Measurements from ENCODE around the gene LRRC2.

LRRC2 gene

DNA sequence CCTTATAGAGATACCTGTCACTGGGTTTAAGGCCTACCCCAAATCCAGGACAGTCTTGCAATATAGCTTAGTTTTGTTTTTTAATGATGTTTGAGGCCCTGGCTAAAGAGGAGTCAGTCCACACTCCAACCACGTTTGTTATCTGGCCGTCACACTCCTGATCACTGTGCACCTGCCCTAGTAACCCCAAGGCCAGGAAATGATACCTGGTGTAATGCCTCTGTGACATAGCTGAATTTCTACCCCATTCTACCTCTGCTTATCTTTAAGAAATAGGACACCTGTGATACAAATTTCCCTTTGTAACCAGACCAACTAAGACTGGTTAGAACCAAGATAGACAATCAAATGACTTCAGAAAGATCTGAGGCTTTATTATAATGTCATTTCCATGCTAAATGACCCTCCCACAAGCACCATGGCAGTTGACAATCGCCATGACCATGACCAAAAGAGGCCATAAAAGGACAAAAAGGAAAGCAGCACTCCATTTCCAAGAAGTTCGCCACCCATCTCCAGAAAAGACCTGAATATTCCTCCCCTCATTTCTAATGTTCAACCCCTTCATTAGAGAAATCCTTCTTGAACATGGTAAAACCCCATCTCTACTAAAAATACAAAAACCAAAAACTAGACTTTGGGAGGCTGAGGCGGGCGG lies 73.1 kb downstream of the LRRC2 start:
- no peak for DNase-seq

DNA sequence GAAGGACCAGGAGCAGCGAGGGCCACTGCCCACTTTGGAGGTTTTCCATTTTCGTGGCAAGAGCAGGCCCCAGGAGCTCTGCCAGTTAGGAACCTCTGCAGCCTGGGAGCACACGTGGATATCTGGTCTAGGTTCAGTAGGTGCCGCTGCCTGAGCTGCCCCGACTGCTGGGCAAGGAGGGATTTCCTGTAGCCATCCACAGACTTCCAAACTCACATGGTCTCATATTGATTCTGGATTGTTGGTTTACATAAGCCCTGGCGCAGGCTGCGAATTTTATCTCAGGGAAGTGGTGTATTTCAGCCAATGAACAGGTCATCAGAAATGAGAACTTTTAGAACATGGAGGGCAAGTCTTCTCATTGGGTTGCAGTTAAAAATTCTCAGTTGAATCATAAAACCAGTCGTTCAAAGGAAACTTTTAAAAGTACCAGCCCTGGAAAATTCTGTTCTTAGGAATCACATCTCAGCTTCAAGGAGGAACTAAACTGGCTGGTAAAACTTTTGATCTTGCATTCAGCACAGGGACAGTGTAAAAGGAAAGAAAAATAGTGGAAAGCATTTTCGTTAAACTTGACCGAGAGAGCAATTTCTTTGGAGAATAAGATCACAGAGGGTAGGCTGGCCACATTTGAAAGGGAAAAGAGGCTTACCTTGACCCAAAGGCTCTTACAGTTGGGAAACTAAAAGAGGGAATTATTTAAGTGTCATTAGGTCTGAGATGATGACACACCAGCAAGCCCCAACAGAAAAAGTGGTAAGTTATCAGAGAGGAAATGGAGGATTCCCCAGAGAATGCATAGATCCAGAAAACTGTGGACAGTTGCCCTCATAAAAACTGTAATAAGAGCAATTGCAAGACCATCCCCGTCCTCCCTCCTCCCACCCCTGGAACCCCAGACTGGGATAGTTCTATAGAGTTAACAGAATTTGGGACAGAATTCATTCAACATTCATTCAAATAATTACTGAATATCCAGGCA lies 74.7 kb downstream of the LRRC2 start:
- DNase-seq, result no peak

DNA sequence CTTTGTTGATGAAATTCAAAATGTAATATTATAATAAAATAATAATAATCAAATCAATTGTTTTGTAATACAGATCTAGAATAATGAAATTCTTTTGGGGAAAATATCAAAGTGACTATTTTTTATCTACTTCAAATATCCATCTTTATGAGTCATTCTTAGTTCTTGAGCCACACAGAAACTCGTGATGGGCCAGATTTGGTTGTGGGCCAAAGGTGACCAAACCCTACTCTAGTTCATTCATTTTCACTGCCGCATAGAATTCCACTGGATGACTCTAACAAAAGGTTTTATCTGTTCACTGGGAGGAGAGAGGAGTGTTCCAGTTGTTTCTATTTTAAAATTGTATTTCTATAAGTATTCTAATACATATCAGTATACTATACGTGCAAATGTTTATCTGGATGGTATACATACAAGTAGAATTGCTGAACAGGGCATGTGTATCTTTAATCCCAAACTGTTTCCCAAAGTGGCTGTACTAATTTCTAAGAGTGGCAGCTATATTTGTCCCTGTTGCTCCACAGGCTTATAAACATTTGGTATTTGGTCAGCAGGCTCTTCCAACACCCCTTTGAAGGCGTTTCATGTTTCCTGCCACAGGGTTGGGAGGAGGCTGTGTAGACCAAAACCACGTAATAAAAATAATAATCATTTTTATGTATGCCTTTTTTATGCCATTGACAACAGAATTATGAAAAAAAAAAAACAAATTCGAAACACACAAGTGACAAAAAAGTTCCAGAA lies 75.6 kb downstream of the LRRC2 start:
- no peak for DNase-seq

DNA sequence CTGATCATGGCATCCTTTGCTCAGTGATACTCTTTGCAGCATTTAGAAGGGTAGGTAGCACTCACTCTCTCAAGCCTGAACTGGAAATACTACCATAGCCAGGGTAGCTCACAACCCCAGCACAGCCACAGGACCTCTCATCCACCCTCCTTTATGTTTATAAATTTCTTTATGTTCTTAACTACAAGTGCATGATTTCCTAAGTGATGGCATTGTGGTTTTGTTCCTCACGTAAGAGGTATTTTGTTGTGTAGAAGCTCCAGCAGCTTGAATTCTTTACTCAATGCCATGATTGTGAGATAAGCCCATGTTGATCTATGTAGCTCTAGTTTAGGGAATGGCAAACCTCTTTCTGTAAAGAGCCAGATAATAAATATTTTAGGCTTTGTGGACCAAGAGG lies 76.2 kb downstream of the LRRC2 start:
- DNase-seq, result no peak

DNA sequence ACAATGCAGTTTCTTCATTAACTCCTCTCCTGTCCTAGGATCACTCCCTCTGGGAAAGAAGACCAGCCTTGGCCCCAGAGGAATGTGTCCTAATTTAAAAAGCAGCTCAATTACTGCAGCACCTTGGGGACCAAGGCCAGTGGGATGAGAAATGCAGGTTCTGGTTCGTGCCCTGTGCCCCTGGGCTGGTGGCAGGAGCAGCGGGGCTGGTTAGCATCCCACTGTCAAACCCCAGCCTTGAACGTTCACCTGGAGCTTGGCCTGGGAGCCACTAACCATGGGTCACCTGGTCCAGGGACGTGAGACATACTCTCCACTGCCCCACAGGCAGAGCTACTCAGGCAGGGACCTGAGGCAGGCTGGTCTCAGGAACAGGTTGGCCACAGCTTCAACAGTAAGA lies 76.7 kb downstream of the LRRC2 start:
- no peak for DNase-seq

DNA sequence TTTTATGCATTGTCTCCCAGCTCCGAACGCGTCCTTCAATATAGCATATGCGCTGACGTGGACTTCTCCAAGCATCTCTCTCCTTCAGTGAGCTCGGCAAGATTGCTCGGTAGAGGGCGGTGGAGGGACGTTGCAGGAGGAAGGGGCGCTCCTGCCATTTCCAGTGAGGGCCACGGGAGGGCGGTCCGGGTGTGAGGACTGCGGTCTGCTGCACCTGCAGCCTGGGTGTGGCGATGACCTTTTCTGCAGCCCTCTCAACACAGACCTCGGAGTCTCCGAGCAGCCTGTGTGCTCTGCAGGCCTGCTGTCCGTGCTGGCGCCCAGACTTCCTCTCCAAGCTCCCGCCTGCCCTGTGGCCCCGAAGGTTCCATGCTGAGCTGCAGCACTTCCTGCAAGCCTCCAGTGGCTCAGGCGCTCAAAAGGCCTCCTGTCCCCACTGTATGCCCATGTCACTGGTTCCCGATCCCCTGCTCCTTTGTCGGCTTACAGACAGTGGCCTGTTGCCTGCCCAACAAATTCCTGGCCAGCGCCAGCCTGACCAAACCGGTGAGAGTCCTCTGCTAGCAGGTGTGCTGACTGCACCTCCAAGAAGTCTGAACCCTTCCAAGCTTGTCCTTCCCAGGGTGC lies 77.3 kb downstream of the LRRC2 start:
- DNase-seq, result peak; percentile 80

DNA sequence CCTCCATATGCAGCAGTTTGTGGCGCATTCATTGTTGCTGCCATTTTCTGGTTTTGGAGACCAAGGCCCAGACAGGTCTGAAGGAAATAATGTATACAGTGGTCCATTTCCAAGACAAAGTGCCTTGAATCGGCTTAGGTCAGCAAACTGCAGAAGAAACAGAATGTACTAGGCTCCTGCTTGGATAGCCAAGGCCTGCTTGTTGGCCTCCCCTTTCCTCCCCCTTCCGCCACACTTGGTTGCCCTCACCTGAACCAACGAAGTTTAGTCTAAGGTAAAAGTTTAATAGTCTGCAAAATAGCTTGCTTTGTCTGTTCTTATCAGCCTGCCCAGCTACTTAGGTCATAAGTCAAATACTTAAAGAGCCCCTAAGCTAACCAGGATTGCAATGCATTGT lies 80.3 kb downstream of the LRRC2 start:
- no peak for DNase-seq

DNA sequence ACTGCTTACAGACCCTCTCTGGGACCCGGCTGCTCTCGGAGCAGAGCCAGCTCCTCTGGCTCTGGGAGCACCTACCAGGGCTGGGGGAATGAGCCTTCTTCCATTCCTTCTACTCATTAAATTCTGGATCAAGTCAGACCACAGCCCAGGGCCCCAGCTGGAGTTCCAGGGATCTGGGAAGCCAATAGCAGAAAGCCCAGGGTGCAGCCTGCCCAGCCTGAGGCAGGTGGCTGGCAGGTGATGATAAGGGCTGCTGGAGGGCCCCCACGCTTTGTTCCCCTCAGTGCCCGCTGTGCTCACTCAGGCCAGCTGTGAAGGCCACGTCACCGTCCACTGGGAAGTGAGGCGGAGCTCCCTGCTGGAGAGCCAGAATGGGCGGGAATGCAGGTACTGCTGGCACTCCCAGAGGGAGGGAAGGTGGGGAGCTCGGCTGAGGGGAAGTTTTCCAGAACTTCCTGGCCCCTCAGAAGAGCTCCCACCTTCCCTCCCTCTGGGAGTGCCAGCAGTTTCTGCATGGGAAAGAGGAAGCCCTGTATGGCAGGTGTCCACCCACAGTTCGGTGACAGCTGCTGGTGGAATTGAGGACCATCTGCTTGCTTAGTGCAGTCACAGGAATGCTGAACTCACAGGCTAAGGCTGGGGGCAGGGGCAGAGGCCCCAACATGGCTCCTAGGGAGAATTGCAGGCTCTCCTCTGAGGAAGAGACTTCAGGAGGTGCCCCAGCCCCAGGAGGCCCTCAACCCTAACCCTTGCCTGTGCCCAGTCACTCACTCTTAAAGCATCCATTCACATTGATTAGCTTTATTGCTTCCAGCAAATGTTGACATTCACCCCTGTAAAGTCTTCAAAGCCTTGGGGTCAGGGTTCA lies 81.0 kb downstream of the LRRC2 start:
- no peak for DNase-seq

DNA sequence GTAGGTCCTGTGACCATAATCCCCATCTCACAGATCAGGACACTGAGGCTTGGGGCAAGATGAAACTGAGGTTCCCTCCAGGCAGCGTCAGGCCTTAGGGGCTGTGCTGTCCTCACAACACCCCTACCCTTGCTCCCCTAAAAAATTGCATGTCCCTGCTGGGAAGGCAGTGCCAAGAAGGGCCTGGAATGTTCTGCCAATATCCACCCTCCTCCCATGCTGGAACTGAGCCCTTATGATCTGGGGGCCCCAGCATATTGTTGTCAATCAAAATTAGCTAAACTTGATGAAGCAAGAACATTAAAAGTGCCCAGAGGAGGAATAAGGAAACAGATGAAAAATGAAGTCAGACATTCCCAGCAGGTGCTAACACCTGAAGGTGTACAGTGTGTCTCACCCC lies 81.7 kb downstream of the LRRC2 start:
- DNase-seq, result no peak

DNA sequence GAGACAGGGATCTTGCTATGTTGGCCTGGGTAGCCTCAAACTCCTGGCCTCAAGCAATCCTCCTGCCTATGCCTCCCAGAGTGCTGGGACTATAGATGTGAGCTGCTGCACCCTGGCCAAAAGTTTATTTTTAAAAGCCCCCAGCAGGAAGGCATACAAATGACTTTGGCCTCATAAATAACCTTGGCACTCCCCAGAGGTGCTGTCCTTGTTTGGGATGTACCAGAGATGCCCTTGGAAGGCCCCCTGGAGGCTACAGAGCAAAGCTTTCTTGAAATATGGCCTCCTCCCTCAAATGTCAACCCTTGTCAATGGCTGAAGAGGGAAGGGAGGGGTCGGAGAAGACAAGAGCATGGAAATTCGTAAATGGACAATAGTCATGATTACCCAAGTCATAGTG lies 82.3 kb downstream of the LRRC2 start:
- no peak for DNase-seq

DNA sequence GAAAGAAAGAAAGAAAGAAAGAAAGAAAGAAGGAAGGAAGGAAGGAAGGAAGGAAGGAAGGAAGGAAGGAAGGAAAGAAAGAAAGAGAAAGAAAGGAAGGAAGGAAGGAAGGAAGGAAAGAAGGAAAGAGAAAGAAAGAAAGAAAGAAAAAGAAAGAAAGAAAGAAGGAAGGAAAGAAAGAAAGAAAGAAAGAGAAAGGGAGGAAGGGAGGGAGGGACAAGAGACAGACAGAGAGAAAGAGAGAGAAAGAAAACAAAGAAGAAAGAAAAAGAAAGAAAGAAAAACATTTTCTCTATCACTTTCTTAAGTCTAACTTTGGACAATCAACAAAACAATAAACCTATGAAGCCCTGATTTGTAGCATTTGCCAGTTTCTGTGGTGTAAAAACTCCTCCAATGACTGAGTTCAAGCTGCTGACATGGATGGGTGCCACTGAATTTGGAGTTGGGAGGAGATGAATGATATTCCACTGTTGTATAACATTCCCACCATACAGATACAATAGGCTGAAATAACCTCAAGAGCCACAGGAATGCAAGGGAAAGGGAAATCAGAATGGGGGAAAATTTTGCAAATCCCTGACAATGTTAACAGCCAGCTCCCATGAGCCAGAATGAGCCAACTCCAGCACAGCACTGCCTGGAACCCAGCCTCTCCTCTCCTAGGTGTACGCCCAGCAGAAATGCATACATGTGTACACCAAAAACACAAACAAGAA lies 83.3 kb downstream of the LRRC2 start:
- DNase-seq, result no peak

DNA sequence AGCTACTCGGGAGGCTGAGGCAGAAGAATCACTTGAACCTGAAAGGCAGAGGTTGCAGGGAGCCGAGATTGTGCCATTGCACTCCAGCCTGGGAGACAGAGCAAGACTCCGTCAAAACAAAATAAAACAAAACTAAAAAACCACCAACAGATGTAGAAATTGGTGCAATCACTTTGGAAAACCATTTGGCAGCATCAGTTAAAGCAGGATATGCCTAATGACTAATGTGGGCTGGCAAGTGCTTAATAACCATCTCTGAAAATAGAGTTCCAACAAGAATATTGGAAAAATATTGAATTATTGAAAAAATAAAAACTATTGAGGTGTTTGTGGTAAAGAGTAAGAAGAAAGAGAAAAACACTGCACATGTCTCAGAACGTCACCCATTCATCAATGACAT lies 84.5 kb downstream of the LRRC2 start:
- DNase-seq, result no peak

DNA sequence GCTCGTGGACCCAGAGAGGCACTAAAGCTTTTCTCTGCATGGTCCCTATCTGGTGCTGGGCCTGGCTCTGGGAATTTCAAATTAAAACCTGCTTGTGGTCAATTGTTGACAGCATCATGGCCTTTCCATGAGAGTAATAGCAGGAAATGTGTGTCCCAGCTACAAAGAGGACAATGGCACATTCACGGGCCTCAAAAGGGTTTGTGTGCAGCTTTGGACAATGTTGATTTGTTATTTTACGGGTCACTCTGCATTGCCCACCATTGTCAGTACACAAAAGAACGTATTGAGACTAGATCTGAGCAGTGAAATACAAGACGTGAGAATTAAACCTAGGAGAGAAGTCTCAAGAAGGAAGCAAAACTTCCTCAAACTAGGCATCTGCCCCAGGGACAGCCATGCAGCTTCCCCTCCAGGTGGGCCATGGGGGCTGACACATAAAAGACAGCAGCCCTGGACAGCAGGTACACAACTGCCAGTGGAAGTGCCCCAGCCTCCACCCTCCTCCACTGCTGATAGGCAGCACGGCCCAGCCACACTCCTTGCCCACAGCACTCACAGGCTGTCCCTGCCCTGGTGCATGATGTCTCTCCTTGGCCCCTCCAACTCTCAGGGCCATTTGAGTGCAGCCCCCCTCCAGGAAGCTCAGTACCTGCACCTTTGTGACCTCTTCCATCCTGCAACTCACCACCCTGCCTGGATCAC lies 85.5 kb downstream of the LRRC2 start:
- DNase-seq, result no peak

DNA sequence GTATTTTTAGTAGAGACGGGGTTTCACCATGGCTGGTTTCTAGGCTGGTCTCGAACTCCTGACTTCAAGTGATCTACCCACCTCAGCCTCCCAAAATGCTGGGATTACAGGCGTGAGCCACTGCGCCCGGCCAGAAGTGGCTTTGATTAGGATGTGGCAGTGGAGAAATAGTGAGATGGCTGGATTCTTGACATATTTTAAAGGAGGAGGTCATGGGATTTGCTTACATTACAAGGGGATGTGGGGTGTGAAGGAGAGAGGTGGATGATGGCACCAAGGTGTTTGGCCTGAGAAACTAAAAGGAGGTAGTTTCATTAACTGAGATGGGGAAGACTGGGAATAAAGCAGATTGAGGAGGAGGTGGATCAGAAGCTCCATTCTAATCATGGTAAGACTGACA lies 86.4 kb downstream of the LRRC2 start:
- no peak for DNase-seq

DNA sequence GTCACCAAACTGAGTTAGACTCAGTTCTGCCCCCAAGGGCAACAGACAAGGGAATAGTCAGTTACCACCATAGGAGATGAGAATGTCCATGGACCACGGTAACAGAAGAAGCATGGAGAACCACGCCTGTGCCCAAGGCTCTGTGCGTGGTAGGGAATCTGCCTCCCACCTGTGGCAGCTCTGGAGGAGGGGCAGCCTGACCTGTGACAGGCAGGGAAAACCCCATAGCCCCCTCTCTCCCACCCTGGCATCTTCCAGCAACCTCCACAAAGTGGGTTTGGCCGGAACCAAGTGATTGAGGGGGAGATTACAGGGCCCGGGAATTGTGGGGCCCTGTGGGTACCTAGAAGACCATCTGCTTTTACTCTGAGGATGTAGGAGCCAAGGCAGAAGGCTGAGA lies 87.1 kb downstream of the LRRC2 start:
- DNase-seq, result no peak

DNA sequence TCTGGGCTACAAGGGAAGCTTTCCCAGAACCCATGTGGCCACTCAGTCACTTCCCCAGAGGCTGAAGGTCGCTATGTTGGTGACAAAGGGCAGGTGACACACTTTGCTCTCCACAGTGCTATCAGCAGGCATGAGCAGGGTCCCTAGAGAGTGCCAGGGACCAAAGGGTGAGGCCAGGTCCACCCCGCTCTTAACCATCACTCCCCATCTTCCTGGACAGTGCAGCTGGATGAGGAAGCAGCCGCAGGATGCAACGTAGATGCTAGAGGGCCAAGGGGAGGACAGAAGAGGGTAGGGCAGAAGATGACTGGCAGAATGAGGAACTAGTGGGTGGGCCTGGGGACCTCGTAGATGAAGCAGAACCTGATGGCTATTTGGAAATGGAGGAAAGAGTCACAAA lies 87.8 kb downstream of the LRRC2 start:
- DNase-seq, result no peak

DNA sequence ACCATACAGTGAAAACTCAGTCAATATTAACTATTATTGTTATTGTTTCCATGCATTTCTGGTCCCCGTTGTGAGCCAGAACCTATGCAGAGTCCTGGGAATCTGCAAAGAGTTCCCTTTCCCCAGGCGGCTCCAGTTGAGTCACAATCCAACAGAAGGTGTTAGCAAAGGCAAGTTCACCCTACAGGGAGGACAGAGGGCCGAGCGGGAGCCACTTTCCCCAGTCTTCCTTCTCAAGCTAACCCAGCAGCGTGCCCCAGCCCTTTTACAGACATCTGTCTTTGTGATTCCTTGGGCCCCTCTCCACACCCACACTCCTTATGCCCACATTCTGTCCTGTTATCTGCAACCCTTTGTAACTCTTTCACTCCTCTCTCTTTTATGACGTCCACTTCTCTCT lies 88.3 kb downstream of the LRRC2 start:
- no peak for DNase-seq

DNA sequence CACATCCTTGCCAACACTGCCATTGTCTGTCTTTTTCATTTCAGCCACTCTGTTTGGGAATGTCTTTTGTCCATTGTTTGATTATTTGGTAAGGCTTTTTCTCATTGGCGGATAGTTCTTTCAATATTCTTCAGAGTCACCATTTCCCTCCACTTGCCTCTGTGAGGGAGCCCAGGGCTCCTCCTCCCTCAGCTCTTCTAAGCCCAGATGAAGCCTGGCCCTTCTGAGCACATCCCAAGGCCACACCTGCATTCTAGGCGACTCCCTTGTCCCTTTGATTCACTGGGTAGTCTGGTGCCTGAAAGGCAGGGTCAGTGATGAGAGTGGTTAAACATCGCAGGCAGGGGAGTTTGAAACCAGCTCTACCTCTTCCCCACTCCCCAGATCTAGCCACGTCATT lies 89.0 kb downstream of the LRRC2 start:
- DNase-seq, result no peak

DNA sequence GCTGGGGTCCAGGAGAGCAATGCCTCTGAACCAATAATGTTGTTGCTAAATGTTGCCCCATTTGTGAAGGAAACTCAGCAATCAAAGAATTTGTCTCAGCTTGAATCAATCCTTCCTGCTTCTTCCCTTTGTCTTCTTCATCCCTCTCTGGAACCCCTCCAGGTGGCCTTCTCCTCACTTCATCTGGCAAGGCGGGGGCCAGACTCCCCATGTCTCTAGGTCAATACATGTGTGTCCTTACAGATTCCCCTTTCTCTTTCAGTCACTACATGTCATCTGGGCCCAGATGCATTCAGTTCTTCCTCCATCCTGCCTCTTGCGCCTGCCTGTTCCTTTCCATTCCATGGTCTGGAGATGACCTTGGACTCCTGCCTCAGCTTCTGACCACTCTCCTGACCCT lies 93.4 kb downstream of the LRRC2 start:
- DNase-seq, result no peak

DNA sequence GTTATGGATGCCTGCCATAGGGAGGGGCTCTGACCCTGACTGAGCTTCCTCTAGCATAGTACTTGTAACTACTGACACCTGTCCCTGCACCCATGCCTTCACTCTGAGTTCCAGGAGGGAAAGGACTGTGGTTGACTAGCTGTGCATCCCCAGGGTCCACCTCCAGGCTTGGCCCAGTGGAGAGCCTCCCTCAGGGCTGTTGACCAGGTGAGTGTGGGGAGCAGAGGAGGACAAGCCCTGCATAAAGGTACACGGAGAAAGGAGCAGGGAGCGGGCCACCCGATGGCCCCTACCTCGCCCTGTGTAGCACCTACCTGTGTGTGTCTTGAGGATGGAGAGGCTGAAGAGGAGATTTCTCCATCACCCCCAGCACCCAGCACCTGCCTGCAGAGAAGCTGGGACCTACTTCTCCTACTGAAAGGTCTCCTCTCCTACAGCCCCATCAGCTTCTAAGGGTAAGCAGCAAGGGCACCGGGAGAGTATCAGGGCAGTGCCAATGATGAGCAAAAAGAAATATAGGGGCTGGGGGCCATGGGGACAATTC lies 94.7 kb downstream of the LRRC2 start:
- no peak for DNase-seq

DNA sequence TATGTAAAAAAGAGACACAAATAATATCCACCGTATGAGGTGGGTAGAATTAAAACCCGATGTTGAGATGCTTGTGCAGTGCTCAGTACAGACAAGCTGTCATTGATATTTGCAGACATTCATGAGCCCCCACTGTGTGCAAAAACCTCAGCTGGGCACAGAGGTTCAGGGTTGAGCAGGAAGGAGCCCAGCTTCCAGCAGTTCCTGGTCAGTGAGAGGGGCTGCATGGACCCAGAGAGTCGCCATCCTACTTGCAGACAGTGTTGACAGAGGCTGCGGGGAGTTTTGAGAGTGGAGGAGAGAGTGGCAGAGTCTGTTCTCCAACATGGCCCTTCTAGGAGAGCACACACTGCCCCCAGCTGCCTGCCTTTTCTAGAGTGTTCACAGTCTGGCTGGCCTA lies 95.3 kb downstream of the LRRC2 start:
- DNase-seq, result no peak

Measured in NCI-H1092 (cell line).